CMK (cell line): ENCODE data around the gene MVB12B.

Source experiments
- DNase-seq: peaks from one replicate; pipeline ENCODE4 v3.0.0-alpha.2; 2010; ENCODE audit warnings: low read depth

Gene MVB12B

GRCh38 chr9:126408004-126408403 lies 81.4 kb downstream of the MVB12B start:
- DNase-seq, result no peak

GRCh38 chr9:126410229-126410628 lies 83.6 kb downstream of the MVB12B start:
- no peak for DNase-seq

GRCh38 chr9:126411225-126411947 lies 84.8 kb downstream of the MVB12B start:
- no peak for DNase-seq

- DNase-seq, result no peak
Observed at GRCh38 chr9:126411948-126412284, 85.3 kb downstream of the MVB12B start.

GRCh38 chr9:126412905-126413304 lies 86.3 kb downstream of the MVB12B start:
- DNase-seq, result no peak

GRCh38 chr9:126413391-126414068 lies 86.9 kb downstream of the MVB12B start:
- no peak for DNase-seq

GRCh38 chr9:126415741-126416370 lies 89.2 kb downstream of the MVB12B start:
- DNase-seq, result no peak

GRCh38 chr9:126417043-126417442 lies 90.4 kb downstream of the MVB12B start:
- DNase-seq, result no peak

- no peak for DNase-seq
Observed at GRCh38 chr9:126417684-126418083, 91.1 kb downstream of the MVB12B start.

- no peak for DNase-seq
Observed at GRCh38 chr9:126418608-126419007, 92.0 kb downstream of the MVB12B start.

GRCh38 chr9:126419475-126419874 lies 92.8 kb downstream of the MVB12B start:
- no peak for DNase-seq

- no peak for DNase-seq
Observed at GRCh38 chr9:126420135-126420534, 93.5 kb downstream of the MVB12B start.

- no peak for DNase-seq
Observed at GRCh38 chr9:126420643-126421564, 94.3 kb downstream of the MVB12B start.

GRCh38 chr9:126421567-126422428 lies 95.2 kb downstream of the MVB12B start:
- no peak for DNase-seq

GRCh38 chr9:126423142-126423915 lies 96.7 kb downstream of the MVB12B start:
- no peak for DNase-seq

GRCh38 chr9:126423916-126424185 lies 97.2 kb downstream of the MVB12B start:
- DNase-seq, result no peak

- no peak for DNase-seq
Observed at GRCh38 chr9:126424511-126424910, 97.9 kb downstream of the MVB12B start.

- DNase-seq, result no peak
Observed at GRCh38 chr9:126428534-126429175, 102.0 kb downstream of the MVB12B start.

- DNase-seq, result no peak
Observed at GRCh38 chr9:126429190-126429589, 102.6 kb downstream of the MVB12B start.

GRCh38 chr9:126430124-126430523 lies 103.5 kb downstream of the MVB12B start:
- no peak for DNase-seq
